GM12878 (cell line): ENCODE results near the gene PSMC6.

Experiments used
- CHD2 ChIP-seq: IDR thresholded peaks from 2 replicates; pipeline ENCODE4 v1.6.1; 2011; ENCODE audit warnings: low read depth, low read length, improper control_type of control experiment, borderline replicate concordance
- EGR1 ChIP-seq, 2 experiments: IDR thresholded peaks; 1 replicate in 1 of 2; 2 replicates in 1 of 2; pipeline ENCODE4 v1.6.1; 2011 to 2012; ENCODE audit warnings: low read depth in 2 of 2, low read length in 2 of 2, borderline replicate concordance in 1 of 2, mild to moderate bottlenecking in 1 of 2, moderate library complexity in 1 of 2
- GABPA ChIP-seq: IDR thresholded peaks from 2 replicates; pipeline ENCODE4 v1.6.1; 2014; ENCODE audit warnings: antibody characterized with exemption, low read depth, mild to moderate bottlenecking, inconsistent platforms
- LARP7 ChIP-seq: fragments of 450-650 bp; IDR thresholded peaks from 2 replicates; pipeline ENCODE4 v1.6.1; 2017; ENCODE audit warnings: mild to moderate bottlenecking
- NBN ChIP-seq: fragments of 450-650 bp; IDR thresholded peaks from 2 replicates; pipeline ENCODE4 v1.6.1; 2016
- NFIC ChIP-seq: IDR thresholded peaks from 2 replicates; pipeline ENCODE4 v1.6.1; 2012; ENCODE audit warnings: low read depth, mild to moderate bottlenecking, inconsistent platforms, low read length, moderate library complexity
- RAD21 ChIP-seq: IDR thresholded peaks from 2 replicates; pipeline ENCODE4 v1.6.1; 2011; ENCODE audit warnings: mild to moderate bottlenecking, low read depth, low read length, moderate library complexity; ENCODE audit not compliant: insufficient read depth
- RAD51 ChIP-seq: fragments of 450-650 bp; IDR thresholded peaks from 2 replicates; pipeline ENCODE4 v1.6.1; 2016; ENCODE audit warnings: moderate library complexity, mild to moderate bottlenecking, inconsistent platforms
- RUNX3 ChIP-seq: IDR thresholded peaks from 2 replicates; pipeline ENCODE4 v1.6.1; 2012; ENCODE audit warnings: low read length, inconsistent platforms
- SIN3A ChIP-seq: IDR thresholded peaks from 2 replicates; pipeline ENCODE4 v1.6.1; 2012; ENCODE audit warnings: low read depth, low read length, improper control_type of control experiment
- SMAD1 ChIP-seq: fragments of 450-650 bp; IDR thresholded peaks from 2 replicates; pipeline ENCODE4 v1.6.1; 2018; ENCODE audit warnings: mild to moderate bottlenecking, low read depth; ENCODE audit not compliant: partially characterized antibody
- YY1 ChIP-seq: IDR thresholded peaks from 2 replicates; pipeline ENCODE4 v1.6.1; 2011; ENCODE audit warnings: low read depth, mild to moderate bottlenecking, low read length
- TF ChIP-seq, protein P1 (sequence below), 3 experiments: IDR thresholded peaks in 2 of 3; conservative IDR thresholded peaks in 1 of 3; 2 replicates each; pipeline ENCODE4 v1.5.1; 2011; ENCODE audit warnings: low read depth in 3 of 3, low read length in 3 of 3, mild to moderate bottlenecking in 3 of 3, control low read depth in 2 of 3, moderate library complexity in 2 of 3, inconsistent platforms in 1 of 3, mixed read lengths in 1 of 3; ENCODE audit not compliant: control insufficient read depth in 2 of 3, insufficient read depth in 1 of 3; ENCODE audit errors: extremely low read depth in 1 of 3
- TF ChIP-seq, protein P2 (sequence below): fragments of 450-650 bp; IDR thresholded peaks from 2 replicates; pipeline ENCODE4 v1.6.1; 2017; ENCODE audit warnings: mild to moderate bottlenecking

- TF ChIP-seq NBN (no peak), YY1 (peak; percentile 52; the same call in 1 of the 2 replicates), CHD2 (no peak), RUNX3 (no peak; the same call in 1 of the 2 replicates), RAD21 (no peak), RAD51 (no peak), LARP7 (peak; percentile 86), SIN3A (no peak), GABPA (no peak), EGR1 (IDR thresholded peaks at IDR 0.05; ENCODE audit: borderline replicate concordance in 1 of 2, low read depth in 2 of 2, low read length in 2 of 2) (peak in 1 of 2 experiments; percentile 90; a peak in 2 of 3 replicates), SMAD1 (no peak), NFIC (no peak)
- TF ChIP-seq, protein P1, sequence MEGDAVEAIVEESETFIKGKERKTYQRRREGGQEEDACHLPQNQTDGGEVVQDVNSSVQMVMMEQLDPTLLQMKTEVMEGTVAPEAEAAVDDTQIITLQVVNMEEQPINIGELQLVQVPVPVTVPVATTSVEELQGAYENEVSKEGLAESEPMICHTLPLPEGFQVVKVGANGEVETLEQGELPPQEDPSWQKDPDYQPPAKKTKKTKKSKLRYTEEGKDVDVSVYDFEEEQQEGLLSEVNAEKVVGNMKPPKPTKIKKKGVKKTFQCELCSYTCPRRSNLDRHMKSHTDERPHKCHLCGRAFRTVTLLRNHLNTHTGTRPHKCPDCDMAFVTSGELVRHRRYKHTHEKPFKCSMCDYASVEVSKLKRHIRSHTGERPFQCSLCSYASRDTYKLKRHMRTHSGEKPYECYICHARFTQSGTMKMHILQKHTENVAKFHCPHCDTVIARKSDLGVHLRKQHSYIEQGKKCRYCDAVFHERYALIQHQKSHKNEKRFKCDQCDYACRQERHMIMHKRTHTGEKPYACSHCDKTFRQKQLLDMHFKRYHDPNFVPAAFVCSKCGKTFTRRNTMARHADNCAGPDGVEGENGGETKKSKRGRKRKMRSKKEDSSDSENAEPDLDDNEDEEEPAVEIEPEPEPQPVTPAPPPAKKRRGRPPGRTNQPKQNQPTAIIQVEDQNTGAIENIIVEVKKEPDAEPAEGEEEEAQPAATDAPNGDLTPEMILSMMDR (IDR thresholded peaks at IDR 0.05 in 2 of 3, conservative IDR thresholded peaks at IDR 0.05 in 1 of 3; ENCODE audit: control insufficient read depth in 2 of 3, extremely low read depth in 1 of 3, insufficient read depth in 1 of 3, low read depth in 3 of 3, low read length in 3 of 3), result peak in 1 of 3 experiments; percentile 10; a peak in 1 of 6 replicates
- TF ChIP-seq, protein P2, sequence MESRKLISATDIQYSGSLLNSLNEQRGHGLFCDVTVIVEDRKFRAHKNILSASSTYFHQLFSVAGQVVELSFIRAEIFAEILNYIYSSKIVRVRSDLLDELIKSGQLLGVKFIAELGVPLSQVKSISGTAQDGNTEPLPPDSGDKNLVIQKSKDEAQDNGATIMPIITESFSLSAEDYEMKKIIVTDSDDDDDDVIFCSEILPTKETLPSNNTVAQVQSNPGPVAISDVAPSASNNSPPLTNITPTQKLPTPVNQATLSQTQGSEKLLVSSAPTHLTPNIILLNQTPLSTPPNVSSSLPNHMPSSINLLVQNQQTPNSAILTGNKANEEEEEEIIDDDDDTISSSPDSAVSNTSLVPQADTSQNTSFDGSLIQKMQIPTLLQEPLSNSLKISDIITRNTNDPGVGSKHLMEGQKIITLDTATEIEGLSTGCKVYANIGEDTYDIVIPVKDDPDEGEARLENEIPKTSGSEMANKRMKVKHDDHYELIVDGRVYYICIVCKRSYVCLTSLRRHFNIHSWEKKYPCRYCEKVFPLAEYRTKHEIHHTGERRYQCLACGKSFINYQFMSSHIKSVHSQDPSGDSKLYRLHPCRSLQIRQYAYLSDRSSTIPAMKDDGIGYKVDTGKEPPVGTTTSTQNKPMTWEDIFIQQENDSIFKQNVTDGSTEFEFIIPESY, result no peak
Measured at GRCh38 chr14:52695481-52696091, 11.4 kb upstream of the PSMC6 start, which contains the start of gene ERO1A.
